IMR-90 (cell line): Measurements from ENCODE around the gene NISCH. TPM values are rescaled to one million over a fixed set of nuclear protein-coding genes. Genes with fewer than 3 reads are reported as not detected.

Experiments used
- ATAC-seq: fragments of 200-7000 bp; cut with Tn5 transposase; 2 replicates; pipeline ENCODE4 v1.9.1; 2020; ENCODE audit warnings: low read depth, mild to moderate bottlenecking, moderate library complexity
- BruUV-seq: library from RNA; stranded (reverse); fragments of 400-500 nt; replicated peaks from 2 replicates; lab custom pipeline; 2021; lab: Mats Ljungman, UMichigan
- CTCF ChIA-PET: fragments of 300-600 bp; formaldehyde crosslinking; extraction: SDS; loops from one replicate; lab custom pipeline; 2021; ENCODE audit warnings: antibody characterized with exemption; lab: Yijun Ruan, JAX
- POLR2A ChIA-PET: fragments of 300-600 bp; sonication (Branson Sonifier 250); formaldehyde crosslinking; loops from one replicate; lab custom pipeline; 2022; ENCODE audit warnings: antibody characterized with exemption; ENCODE audit not compliant: unreplicated experiment; lab: Charles Lee
- DNase-seq: peaks from one replicate; pipeline ENCODE4 v3.0.0; 2013
- H2AFZ ChIP-seq: replicated peaks from 2 replicates; pipeline ENCODE3; 2013; ENCODE audit warnings: low read length, mild to moderate bottlenecking; ENCODE audit not compliant: poor library complexity
- H2AK5ac ChIP-seq: 2 replicates; pipeline ENCODE4 v1.6.1; 2013; ENCODE audit warnings: low read depth, low read length, inconsistent platforms
- H2AK9ac ChIP-seq: replicated peaks from 2 replicates; pipeline ENCODE3; 2013; ENCODE audit warnings: mild to moderate bottlenecking, low read depth, low read length, moderate library complexity; ENCODE audit not compliant: poor library complexity
- H2BK120ac ChIP-seq: 2 replicates; pipeline ENCODE4 v1.6.1; 2013; ENCODE audit warnings: low read depth, low read length, inconsistent platforms
- H2BK15ac ChIP-seq: 3 replicates; pipeline ENCODE4 v1.6.1; 2013; ENCODE audit warnings: low read depth, low read length, inconsistent platforms
- H2BK20ac ChIP-seq: 2 replicates; pipeline ENCODE4 v1.6.1; 2013; ENCODE audit warnings: low read depth, mild to moderate bottlenecking, inconsistent platforms, low read length, moderate library complexity
- H2BK5ac ChIP-seq: 2 replicates; pipeline ENCODE4 v1.6.1; 2013; ENCODE audit warnings: mild to moderate bottlenecking, low read depth, low read length, inconsistent platforms; ENCODE audit not compliant: poor library complexity, severe bottlenecking
- H3K14ac ChIP-seq: replicated peaks from 2 replicates; pipeline ENCODE4 v1.6.1; 2013; ENCODE audit warnings: low read depth, low read length, inconsistent platforms
- H3K18ac ChIP-seq: 2 replicates; pipeline ENCODE4 v1.6.1; 2013; ENCODE audit warnings: low read depth, low read length, control low read depth
- H3K23ac ChIP-seq: 2 replicates; pipeline ENCODE4 v1.6.1; 2013; ENCODE audit warnings: low read depth, low read length, inconsistent platforms
- H3K27ac ChIP-seq: 2 replicates; pipeline ENCODE4 v1.5.1; 2013; ENCODE audit warnings: mild to moderate bottlenecking, control low read depth, low read length; ENCODE audit not compliant: insufficient read depth
- H3K27me3 ChIP-seq: 2 replicates; pipeline ENCODE4 v1.6.1; 2013; ENCODE audit warnings: low read length; ENCODE audit not compliant: control insufficient read depth, insufficient read depth
- H3K36me3 ChIP-seq: 2 replicates; pipeline ENCODE4 v1.6.1; 2013; ENCODE audit warnings: low read length, mixed read lengths; ENCODE audit not compliant: control insufficient read depth, insufficient read depth
- H3K4ac ChIP-seq: 2 replicates; pipeline ENCODE4 v1.6.1; 2013; ENCODE audit warnings: low read depth, low read length, inconsistent platforms
- H3K4me1 ChIP-seq: 2 replicates; pipeline ENCODE4 v1.6.1; 2013; ENCODE audit warnings: low read length, mixed read lengths; ENCODE audit not compliant: control insufficient read depth, insufficient read depth
- H3K4me2 ChIP-seq: 2 replicates; pipeline ENCODE4 v1.6.1; 2013; ENCODE audit warnings: low read depth, mild to moderate bottlenecking, control low read depth, low read length, moderate library complexity
- H3K4me3 ChIP-seq: 2 replicates; pipeline ENCODE4 v1.5.1; 2013; ENCODE audit warnings: low read depth, mild to moderate bottlenecking, control low read depth, low read length, moderate library complexity; ENCODE audit not compliant: insufficient read depth
- H3K56ac ChIP-seq: 2 replicates; pipeline ENCODE4 v1.6.1; 2013; ENCODE audit warnings: low read length, inconsistent platforms; ENCODE audit not compliant: insufficient read depth; ENCODE audit errors: extremely low read depth
- H3K79me1 ChIP-seq, 2 experiments: 2 replicates each; pipeline ENCODE4 v1.6.1; 2013; ENCODE audit warnings: low read length in 2 of 2, inconsistent platforms in 1 of 2, low read depth in 1 of 2
- H3K9ac ChIP-seq: 2 replicates; pipeline ENCODE4 v1.6.1; 2013; ENCODE audit warnings: low read depth, low read length, control low read depth
- H3K9me1 ChIP-seq: 2 replicates; pipeline ENCODE4 v1.6.1; 2013; ENCODE audit warnings: low read length, inconsistent platforms; ENCODE audit not compliant: insufficient read depth
- H3K9me3 ChIP-seq: 2 replicates; pipeline ENCODE4 v1.6.1; 2013; ENCODE audit warnings: low read length; ENCODE audit not compliant: control insufficient read depth, insufficient read depth
- H4K20me1 ChIP-seq: 2 replicates; pipeline ENCODE4 v1.6.1; 2013; ENCODE audit warnings: low read length, inconsistent platforms; ENCODE audit not compliant: insufficient read depth
- H4K5ac ChIP-seq: 2 replicates; pipeline ENCODE4 v1.6.1; 2013; ENCODE audit warnings: mild to moderate bottlenecking, low read depth, low read length, control low read depth
- H4K8ac ChIP-seq, 2 experiments: 2 replicates each; pipeline ENCODE4 v1.6.1; 2013; ENCODE audit warnings: low read depth in 2 of 2, low read length in 2 of 2, control low read depth in 1 of 2, inconsistent platforms in 1 of 2
- H4K91ac ChIP-seq: 2 replicates; pipeline ENCODE4 v1.6.1; 2013; ENCODE audit warnings: low read depth, low read length, inconsistent platforms; ENCODE audit not compliant: insufficient read depth
- BHLHE40 ChIP-seq: fragments of 150-350 bp; IDR thresholded peaks from 2 replicates; pipeline ENCODE4 v1.6.1; 2016; ENCODE audit warnings: mild to moderate bottlenecking, low read depth, low read length
- CEBPB ChIP-seq: IDR thresholded peaks from 2 replicates; pipeline ENCODE4 v1.6.1; 2012; ENCODE audit warnings: low read depth, low read length, improper control_type of control experiment
- CHD1 ChIP-seq: IDR thresholded peaks from 2 replicates; pipeline ENCODE4 v1.6.1; 2012; ENCODE audit warnings: low read depth, low read length, improper control_type of control experiment
- ELK1 ChIP-seq: fragments of 150-350 bp; IDR thresholded peaks from 2 replicates; pipeline ENCODE4 v1.6.1; 2016; ENCODE audit warnings: low read depth, mild to moderate bottlenecking, low read length, moderate library complexity, borderline replicate concordance
- FOS ChIP-seq: fragments of 150-350 bp; IDR thresholded peaks from 2 replicates; pipeline ENCODE4 v1.6.1; 2016; ENCODE audit warnings: low read depth, low read length
- MAFK ChIP-seq: IDR thresholded peaks from 2 replicates; pipeline ENCODE4 v1.6.1; 2012; ENCODE audit warnings: low read depth, low read length, improper control_type of control experiment
- MAZ ChIP-seq: IDR thresholded peaks from 2 replicates; pipeline ENCODE4 v1.6.1; 2012; ENCODE audit warnings: low read depth, mild to moderate bottlenecking, low read length, improper control_type of control experiment, moderate library complexity, borderline replicate concordance
- POLR2A ChIP-seq: IDR thresholded peaks from 2 replicates; pipeline ENCODE4 v1.6.1; 2012; ENCODE audit warnings: mild to moderate bottlenecking, low read depth, low read length
- RAD21 ChIP-seq: IDR thresholded peaks from 2 replicates; pipeline ENCODE4 v1.6.1; 2012; ENCODE audit warnings: low read length, improper control_type of control experiment
- RCOR1 ChIP-seq: IDR thresholded peaks from 2 replicates; pipeline ENCODE4 v1.6.1; 2012; ENCODE audit warnings: mild to moderate bottlenecking, low read length, improper control_type of control experiment; ENCODE audit not compliant: insufficient replicate concordance
- RFX5 ChIP-seq: IDR thresholded peaks from 2 replicates; pipeline ENCODE4 v1.8.0; 2012; ENCODE audit warnings: low read depth, mild to moderate bottlenecking, low read length, moderate library complexity
- SMC3 ChIP-seq: fragments of 150-350 bp; IDR thresholded peaks from 2 replicates; pipeline ENCODE4 v1.6.1; 2016; ENCODE audit warnings: low read depth, mild to moderate bottlenecking, antibody characterized with exemption, low read length, moderate library complexity
- WGBS, 2 experiments: methylation state at CpG; one replicate each; pipeline versions ENCODE4 v1.1.5 to v1.1.7; 2013; ENCODE audit warnings: missing lambda C conversion rate in 2 of 2; ENCODE audit not compliant: insufficient read length in 1 of 2; ENCODE audit errors: extremely low coverage in 2 of 2; 5-methylcytosine and 5-hydroxymethylcytosine counted together
- dilution Hi-C: fragments of 300-500 bp; cut with HindIII; formaldehyde crosslinking; loops from one replicate; pipeline ENCODE4 v1.14.3; 2018; ENCODE audit warnings: low sequenced_read_pairs; ENCODE audit not compliant: unreplicated experiment
- in situ Hi-C: fragments of 300-500 bp; cut with MboI; formaldehyde crosslinking; loops from 3 replicates; pipeline ENCODE4 v1.14.3; 2019; ENCODE audit warnings: low sequenced_read_pairs, inconsistent platforms, mixed read lengths
- intact Hi-C: fragments of 100-400 bp; cut with micrococcal nuclease; formaldehyde crosslinking; loops from 2 replicates; pipeline ENCODE4 v1.10.0; 2022
- polyA plus RNA-seq, 3 experiments: library from polyadenylated mRNA; depleted of rRNA; stranded (reverse); fragments of >200 nt; gene quantifications; 2 replicates each; pipeline ENCODE4 v1.2.3, GENCODE V29; 2012; ENCODE audit warnings: low replicate concordance in 1 of 3
- total RNA-seq: library from RNA; depleted of rRNA; stranded (reverse); fragments of >200 nt; gene quantifications from 2 replicates; pipeline ENCODE4 v1.2.3, GENCODE V29; 2012
- TF ChIP-seq, protein P1 (sequence below): fragments of 150-350 bp; IDR thresholded peaks from 2 replicates; pipeline ENCODE4 v1.6.1; 2017; ENCODE audit warnings: mild to moderate bottlenecking, antibody characterized with exemption, low read length, low read depth
- TF ChIP-seq, protein P2 (sequence below): conservative IDR thresholded peaks from 2 replicates; pipeline ENCODE4 v1.5.1; 2012; ENCODE audit warnings: mild to moderate bottlenecking, low read depth, low read length, improper control_type of control experiment

Gene NISCH
- total and polyA plus RNA-seq, 2 of the 4 experiments (the other 2 are of a cell fraction), result 36.9 to 86.0 TPM

DNA sequence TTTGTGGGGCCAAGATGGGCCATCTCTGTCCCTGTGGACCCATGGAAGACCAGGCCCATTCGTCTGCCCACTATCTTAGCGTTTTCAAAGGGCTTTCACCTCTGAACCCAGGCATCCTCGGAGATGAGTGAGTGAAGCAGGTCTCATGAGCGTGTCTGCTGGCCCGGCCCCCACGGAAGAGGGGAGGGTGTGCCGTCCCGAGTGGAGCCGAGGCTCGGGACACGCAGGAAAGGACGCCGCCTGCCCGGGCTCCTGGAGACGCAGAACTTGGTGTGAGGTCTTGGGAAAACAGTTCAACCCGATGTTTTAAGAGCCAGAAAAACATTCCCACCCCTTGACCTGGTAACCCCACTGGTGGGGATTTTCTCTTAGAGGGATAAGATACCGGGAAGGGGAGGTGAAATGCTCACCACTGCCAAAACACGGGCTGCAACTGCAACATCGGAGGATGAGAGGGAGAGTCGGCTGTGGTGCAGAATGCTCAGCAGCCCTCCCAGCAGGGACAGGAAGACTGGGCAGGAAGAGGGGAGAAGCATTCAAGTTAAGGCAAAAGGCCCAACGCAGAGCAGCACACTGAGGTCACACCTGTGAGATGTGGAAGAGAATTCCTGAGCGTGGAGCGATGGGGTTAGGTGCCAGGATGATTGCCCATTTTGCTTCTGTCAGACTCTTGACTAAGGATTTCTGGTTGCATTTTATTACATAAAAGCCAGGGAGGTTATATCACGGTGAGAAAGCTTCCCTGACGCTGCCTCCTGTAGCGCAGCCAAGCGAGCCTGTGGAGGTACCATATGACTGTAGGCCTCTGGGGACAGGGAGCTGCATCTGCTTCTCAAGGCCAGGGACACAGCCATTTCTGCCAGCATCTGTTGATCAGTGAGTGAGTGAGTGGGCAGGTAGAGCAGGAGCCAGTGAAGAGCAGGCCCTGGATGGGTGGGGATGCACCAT, 25.6 kb downstream of the NISCH start:
- Histone ChIP-seq H2BK5ac (no peak overlapping the region), H2AK9ac (peak overlapping the region; percentile 50), H2BK15ac (no peak overlapping the region), H3K14ac (no peak overlapping the region), H3K9me3 (no peaks in the 10 kb centered on the region), H4K5ac (no peak overlapping the region), H2BK20ac (no peak overlapping the region), H2BK120ac (no peak overlapping the region), H3K36me3 (peaks cover 80% of the 10 kb centered on the region), H2AK5ac (no peak overlapping the region), H3K79me1 (peaks cover 7 to 41% of the 10 kb centered on the region in 2 experiments; a peak in 3 of 4 replicates), H3K4ac (no peak overlapping the region), H3K56ac (no peak overlapping the region), H2AFZ (no peak overlapping the region), H3K27ac (no peak overlapping the region), H4K8ac (no peak overlapping the region), H3K18ac (no peak overlapping the region), H3K4me3 (no peak overlapping the region), H3K27me3 (no peaks in the 10 kb centered on the region), H3K9me1 (peaks cover 22% of the 10 kb centered on the region; the same call in 1 of the 2 replicates), H3K4me1 (peaks cover 13% of the 10 kb centered on the region; the same call in 1 of the 2 replicates), H3K23ac (no peak overlapping the region), H3K9ac (no peak overlapping the region), H3K4me2 (no peak overlapping the region), H4K20me1 (peaks cover 35% of the 10 kb centered on the region), H4K91ac (no peak overlapping the region)
- 76% methylated on average over 12 of the region's 27 CpGs; no CpG with 5 or more reads in 1 of the 2 experiments for WGBS, 2 experiments
- POLR2A ChIA-PET, result no interaction called here
- CTCF ChIA-PET, result interaction anchor here (1.1 kb wide), 1 partner anchor 10 kb away, joined by 3 read pairs; no protein-coding TSS in a partner anchor
- in situ Hi-C loops (no loop called here), intact Hi-C loops (no loop called here), dilution Hi-C loops (no loop called here)
- ATAC-seq (no peak), DNase-seq (no peak)
- TSS peak; percentile 47 for BruUV-seq
- TF ChIP-seq ELK1, result no peak
- no peak for TF ChIP-seq RCOR1
- TF ChIP-seq RAD21, result no peak
- no peak for TF ChIP-seq FOS
- TF ChIP-seq CHD1, result no peak
- TF ChIP-seq, protein P1, sequence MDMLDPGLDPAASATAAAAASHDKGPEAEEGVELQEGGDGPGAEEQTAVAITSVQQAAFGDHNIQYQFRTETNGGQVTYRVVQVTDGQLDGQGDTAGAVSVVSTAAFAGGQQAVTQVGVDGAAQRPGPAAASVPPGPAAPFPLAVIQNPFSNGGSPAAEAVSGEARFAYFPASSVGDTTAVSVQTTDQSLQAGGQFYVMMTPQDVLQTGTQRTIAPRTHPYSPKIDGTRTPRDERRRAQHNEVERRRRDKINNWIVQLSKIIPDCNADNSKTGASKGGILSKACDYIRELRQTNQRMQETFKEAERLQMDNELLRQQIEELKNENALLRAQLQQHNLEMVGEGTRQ, result no peak
- TF ChIP-seq MAZ, result no peak
- no peak for TF ChIP-seq CEBPB
- no peak for TF ChIP-seq SMC3
- TF ChIP-seq RFX5, result no peak
- TF ChIP-seq, protein P2, sequence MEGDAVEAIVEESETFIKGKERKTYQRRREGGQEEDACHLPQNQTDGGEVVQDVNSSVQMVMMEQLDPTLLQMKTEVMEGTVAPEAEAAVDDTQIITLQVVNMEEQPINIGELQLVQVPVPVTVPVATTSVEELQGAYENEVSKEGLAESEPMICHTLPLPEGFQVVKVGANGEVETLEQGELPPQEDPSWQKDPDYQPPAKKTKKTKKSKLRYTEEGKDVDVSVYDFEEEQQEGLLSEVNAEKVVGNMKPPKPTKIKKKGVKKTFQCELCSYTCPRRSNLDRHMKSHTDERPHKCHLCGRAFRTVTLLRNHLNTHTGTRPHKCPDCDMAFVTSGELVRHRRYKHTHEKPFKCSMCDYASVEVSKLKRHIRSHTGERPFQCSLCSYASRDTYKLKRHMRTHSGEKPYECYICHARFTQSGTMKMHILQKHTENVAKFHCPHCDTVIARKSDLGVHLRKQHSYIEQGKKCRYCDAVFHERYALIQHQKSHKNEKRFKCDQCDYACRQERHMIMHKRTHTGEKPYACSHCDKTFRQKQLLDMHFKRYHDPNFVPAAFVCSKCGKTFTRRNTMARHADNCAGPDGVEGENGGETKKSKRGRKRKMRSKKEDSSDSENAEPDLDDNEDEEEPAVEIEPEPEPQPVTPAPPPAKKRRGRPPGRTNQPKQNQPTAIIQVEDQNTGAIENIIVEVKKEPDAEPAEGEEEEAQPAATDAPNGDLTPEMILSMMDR, result no peak
- TF ChIP-seq MAFK, result no peak
- no peak for TF ChIP-seq POLR2A
- no peak for TF ChIP-seq BHLHE40
